Measurements from ENCODE around the gene MRPL34.

Gene MRPL34

DNA sequence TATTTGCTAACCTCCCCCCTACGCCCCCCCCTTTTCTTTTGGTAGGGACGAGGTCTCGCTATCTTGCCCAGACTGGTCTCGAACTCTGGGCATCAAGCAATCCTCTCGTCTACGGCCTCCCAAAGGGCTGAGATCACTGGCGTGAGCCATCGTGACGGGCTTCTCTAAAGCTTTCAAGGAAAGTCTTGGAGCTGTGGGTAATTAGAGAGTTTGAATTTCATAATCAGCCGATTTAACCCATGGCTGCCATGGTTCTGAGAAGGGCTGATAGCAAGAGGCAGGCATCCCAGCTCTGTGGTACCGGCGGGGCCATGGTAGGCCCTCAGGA, 1.8 kb upstream of the MRPL34 start:
- no peak for TF ChIP-seq REST (IDR thresholded peaks at IDR 0.05; ENCODE audit: insufficient read depth in 1 of 2, low read depth in 2 of 2, low read length in 2 of 2)
- TF ChIP-seq FOXP2 (optimal IDR thresholded peaks at IDR 0.05; ENCODE audit: borderline replicate concordance, extremely low read depth, extremely low read length, insufficient read depth), result no peak
- TF ChIP-seq TAF1 (IDR thresholded peaks at IDR 0.05; ENCODE audit: borderline replicate concordance, insufficient read depth, low read length), result no peak
- no peak for TF ChIP-seq POLR2AphosphoS5 (IDR thresholded peaks at IDR 0.05; ENCODE audit: low read depth, low read length)
- no peak for TF ChIP-seq SIN3A (IDR thresholded peaks at IDR 0.05; ENCODE audit: borderline replicate concordance, insufficient read depth, low read length)

DNA sequence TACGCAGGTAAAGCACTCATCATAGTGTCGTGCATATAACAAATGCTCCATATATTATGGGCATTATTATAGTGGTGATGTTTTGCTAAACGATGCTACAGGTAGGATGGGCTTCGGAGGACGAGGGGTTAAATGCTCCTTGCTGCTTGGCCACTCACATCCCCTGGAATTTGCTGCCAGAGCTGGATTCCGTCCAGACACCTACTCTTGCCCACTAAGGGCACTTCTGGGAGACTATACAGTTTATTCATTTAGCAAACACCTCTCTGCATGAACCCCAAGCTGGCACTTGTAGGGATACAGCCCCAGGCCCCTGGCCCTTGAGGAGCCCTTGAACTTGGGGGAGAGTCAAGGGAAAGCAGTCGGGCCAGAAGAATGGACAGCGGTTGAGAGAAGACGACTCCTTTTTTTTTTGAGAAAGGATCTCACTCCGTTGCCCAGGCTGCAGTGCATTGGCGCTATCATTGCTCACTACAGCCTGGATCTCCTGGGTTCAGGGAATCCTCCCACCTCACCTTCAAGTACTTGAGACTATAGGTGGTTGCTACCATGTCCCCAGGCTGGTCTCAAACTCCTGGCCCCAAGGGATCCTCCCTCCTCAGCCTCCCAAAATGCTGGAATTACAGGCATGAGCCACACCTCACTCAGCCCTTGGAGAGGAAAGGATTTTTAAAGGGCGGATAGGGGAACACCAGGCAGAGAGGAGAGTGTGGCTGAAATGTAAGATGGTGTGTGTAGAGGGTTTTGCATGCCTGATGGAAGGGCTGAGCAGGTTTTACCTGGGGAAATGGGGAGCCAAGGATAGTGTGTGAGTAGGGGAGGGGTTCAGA, 1.1 kb upstream of the MRPL34 start:
- TF ChIP-seq POLR2AphosphoS5 (IDR thresholded peaks at IDR 0.05; ENCODE audit: low read depth, low read length), result no peak
- no peak for TF ChIP-seq FOXP2 (optimal IDR thresholded peaks at IDR 0.05; ENCODE audit: borderline replicate concordance, extremely low read depth, extremely low read length, insufficient read depth)
- no peak for TF ChIP-seq SIN3A (IDR thresholded peaks at IDR 0.05; ENCODE audit: borderline replicate concordance, insufficient read depth, low read length)
- no peak for TF ChIP-seq TAF1 (IDR thresholded peaks at IDR 0.05; ENCODE audit: borderline replicate concordance, insufficient read depth, low read length)
- TF ChIP-seq REST (IDR thresholded peaks at IDR 0.05; ENCODE audit: insufficient read depth in 1 of 2, low read depth in 2 of 2, low read length in 2 of 2), result no peak

GRCh38 chr19:17305216-17305516, 506 bp upstream of the MRPL34 start:
- TF ChIP-seq REST (IDR thresholded peaks at IDR 0.05; ENCODE audit: insufficient read depth in 1 of 2, low read depth in 2 of 2, low read length in 2 of 2), result no peak
- no peak for TF ChIP-seq TAF1 (IDR thresholded peaks at IDR 0.05; ENCODE audit: borderline replicate concordance, insufficient read depth, low read length)
- no peak for TF ChIP-seq POLR2AphosphoS5 (IDR thresholded peaks at IDR 0.05; ENCODE audit: low read depth, low read length)
- TF ChIP-seq SIN3A (IDR thresholded peaks at IDR 0.05; ENCODE audit: borderline replicate concordance, insufficient read depth, low read length), result no peak
- TF ChIP-seq FOXP2 (optimal IDR thresholded peaks at IDR 0.05; ENCODE audit: borderline replicate concordance, extremely low read depth, extremely low read length, insufficient read depth), result no peak

DNA sequence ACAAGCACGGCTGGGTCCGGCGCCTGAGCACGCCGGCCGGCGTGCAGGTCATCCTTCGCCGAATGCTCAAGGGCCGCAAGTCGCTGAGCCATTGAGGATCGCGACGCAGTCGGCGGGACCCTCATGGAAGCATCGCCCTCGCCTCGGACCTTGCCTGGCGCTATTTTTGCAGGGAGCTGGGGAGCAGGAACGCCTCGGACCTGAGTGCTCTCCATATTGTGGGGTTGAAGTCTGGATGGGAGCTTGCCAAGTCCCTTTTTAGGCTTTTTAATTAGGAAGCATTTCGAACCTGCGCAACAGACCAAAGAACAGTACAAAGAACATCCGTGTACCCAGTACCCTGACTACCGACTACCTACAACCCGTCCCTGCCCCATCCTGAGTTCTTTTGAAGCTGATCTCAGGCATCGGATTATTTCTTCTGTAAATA, 628 bp downstream of the MRPL34 start:
- TF ChIP-seq FOXP2 (optimal IDR thresholded peaks at IDR 0.05; ENCODE audit: borderline replicate concordance, extremely low read depth, extremely low read length, insufficient read depth), result no peak
- no peak for TF ChIP-seq REST (IDR thresholded peaks at IDR 0.05; ENCODE audit: insufficient read depth in 1 of 2, low read depth in 2 of 2, low read length in 2 of 2)
- no peak for TF ChIP-seq POLR2AphosphoS5 (IDR thresholded peaks at IDR 0.05; ENCODE audit: low read depth, low read length)
- no peak for TF ChIP-seq TAF1 (IDR thresholded peaks at IDR 0.05; ENCODE audit: borderline replicate concordance, insufficient read depth, low read length)
- TF ChIP-seq SIN3A (IDR thresholded peaks at IDR 0.05; ENCODE audit: borderline replicate concordance, insufficient read depth, low read length), result no peak

Measured in PFSK-1 (cell line).